HT1080 (cell line): ENCODE measurements around the gene COMMD10. TPM values are rescaled to one million over a fixed set of nuclear protein-coding genes. Genes with fewer than 3 reads are reported as not detected.
"Not testable (repeated sequence)": the region's sequence is repeated elsewhere in the genome, so short reads cannot be mapped to it uniquely, and the experiment has no call there.

Experiments used
- DNase-seq: peaks from one replicate; pipeline ENCODE4 v3.0.0-alpha.2; 2015; ENCODE audit warnings: low read depth
- polyA plus RNA-seq, 2 experiments: library from polyadenylated mRNA; depleted of rRNA; stranded (reverse); fragments of >200 nt; gene quantifications; 2 replicates each; pipeline ENCODE4 v1.2.3, GENCODE V29; 2015
- total RNA-seq: library from RNA; depleted of rRNA; stranded (reverse); fragments of >200 nt; shearing (Covaris generic); gene quantifications from 2 replicates; pipeline ENCODE4 v1.2.3, GENCODE V29; 2014; rRNA removed

Gene COMMD10
- 31.9 and 33.4 TPM in 2 replicates for total RNA-seq
- 28.1 and 31.2 TPM in 2 replicates for polyA plus RNA-seq (2015; cell fraction: cytosol; rRNA removed)
- polyA plus RNA-seq (2015; cell fraction: nucleus; rRNA removed), result 25.1 and 25.2 TPM in 2 replicates

- peak; percentile 78 for DNase-seq
Measured at GRCh38 chr5:116084871-116085715, at the start of gene COMMD10. TSS of gene COMMD10 (plus strand) at chr5:116085025.

- peak; percentile 46 for DNase-seq
Measured at GRCh38 chr5:116035123-116035522, 49.7 kb upstream of the COMMD10 start.

GRCh38 chr5:116037236-116037822, 47.5 kb upstream of the COMMD10 start:
- no peak for DNase-seq

DNA sequence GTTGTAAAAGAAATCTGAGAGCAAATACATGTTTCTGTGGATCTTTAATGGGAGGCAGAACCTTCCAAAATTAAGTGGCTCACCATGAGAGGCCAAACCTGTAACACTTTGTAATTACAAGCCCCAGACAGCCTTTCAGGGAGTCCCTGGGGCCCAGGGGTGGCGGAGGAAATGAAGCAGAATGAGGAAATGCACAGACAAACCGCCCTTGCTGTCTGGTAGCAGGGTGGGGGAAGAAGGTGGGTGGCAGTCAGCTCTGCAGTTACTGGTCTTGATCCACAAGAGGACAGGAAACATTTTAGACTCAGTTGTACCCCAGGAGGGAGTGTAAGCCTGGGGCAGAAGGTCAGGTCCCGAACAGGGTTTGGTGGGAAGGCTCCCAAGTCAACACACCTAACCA, 46.0 kb upstream of the COMMD10 start:
- DNase-seq, result no peak

- DNase-seq, result no peak
Measured at GRCh38 chr5:116042375-116042774, 42.5 kb upstream of the COMMD10 start.

DNA sequence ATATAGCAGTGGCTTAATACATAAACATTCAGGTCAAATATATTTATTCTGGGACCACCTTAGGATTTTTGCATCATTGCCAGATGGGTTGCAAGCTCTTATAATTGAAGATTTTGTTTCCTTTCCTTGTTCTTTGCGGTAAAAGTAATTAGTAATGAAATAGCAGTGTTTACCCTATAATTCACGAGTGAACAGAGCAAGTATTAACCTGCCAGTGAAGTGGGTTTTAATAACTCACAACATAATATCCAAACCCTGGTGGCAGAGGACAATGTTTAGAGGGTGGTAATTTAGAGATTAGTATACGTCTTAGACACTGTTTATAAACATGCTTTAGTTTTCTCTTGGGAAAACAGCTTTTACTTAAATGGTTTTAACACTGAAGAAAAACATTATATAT, 40.8 kb upstream of the COMMD10 start:
- DNase-seq, result no peak

- no peak for DNase-seq
Measured at GRCh38 chr5:116045821-116046220, 39.0 kb upstream of the COMMD10 start.

DNA sequence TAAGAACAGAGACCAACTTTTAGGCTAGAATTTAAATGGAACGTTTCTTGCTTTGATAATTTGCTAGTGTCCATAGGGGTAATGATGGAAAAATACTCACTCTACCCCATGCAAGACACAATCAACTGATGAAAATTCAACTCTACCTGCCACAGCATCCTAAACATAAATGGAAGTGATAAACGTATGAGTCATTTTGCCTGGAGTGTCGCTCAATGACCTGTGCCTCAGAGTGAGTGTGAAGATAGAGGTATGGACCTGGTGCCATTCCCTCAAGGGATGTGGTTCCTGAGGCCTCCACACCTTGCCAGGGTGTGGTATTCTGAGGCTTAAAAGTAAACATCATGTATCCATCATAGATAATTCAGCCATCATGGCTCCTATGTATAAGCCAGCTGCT, 38.6 kb upstream of the COMMD10 start:
- DNase-seq, result no peak

DNA sequence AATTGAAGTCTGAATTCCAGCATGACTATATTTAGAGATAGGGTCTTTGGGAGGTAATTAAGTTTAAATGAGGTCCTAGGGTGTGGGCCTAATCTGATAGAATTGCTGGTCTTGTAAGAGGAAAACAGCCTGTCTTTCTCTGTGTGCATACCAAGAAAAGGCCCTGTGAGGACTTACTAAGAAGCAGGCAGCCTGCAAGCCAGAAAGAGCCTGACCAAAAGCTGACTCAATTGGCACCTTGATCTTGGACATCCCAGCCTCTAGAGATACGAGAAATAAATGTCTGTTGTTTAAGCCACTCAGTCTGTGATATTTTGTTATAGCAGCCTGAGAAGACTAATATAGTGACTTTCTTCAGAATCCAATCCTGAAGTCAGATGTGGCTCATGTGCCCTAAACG, 38.0 kb upstream of the COMMD10 start:
- DNase-seq, result no peak

GRCh38 chr5:116058346-116058936, 26.4 kb upstream of the COMMD10 start:
- no peak for DNase-seq

GRCh38 chr5:116062352-116062751, 22.5 kb upstream of the COMMD10 start:
- DNase-seq, result no peak

GRCh38 chr5:116063950-116064349, 20.9 kb upstream of the COMMD10 start:
- DNase-seq, result peak; percentile 59

GRCh38 chr5:116068028-116068632, 16.7 kb upstream of the COMMD10 start:
- DNase-seq, result peak; percentile 36

- DNase-seq, result no peak
Measured at GRCh38 chr5:116071211-116071610, 13.6 kb upstream of the COMMD10 start.

- peak; percentile 36 for DNase-seq
Measured at GRCh38 chr5:116075191-116075831, 9.5 kb upstream of the COMMD10 start.

DNA sequence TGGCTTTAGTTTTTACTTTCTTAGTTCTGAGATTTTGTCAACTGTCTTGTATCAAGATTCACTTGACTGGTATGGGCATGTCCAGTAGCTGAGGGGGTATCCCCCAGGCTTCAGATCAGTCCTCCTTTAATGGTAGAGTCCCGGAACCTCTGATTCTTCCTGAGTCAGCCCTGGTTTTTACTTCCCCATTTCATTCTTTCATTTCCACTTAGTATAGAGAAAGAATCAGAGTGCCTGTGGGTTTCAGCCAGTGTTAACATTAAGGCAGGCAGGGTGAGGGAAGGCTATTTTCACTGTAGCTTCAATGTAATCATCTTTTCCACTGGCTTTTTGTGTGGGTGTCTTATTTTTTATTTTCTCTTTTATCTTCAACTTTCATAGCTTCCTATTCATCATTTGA, 8.3 kb upstream of the COMMD10 start:
- no peak for DNase-seq

GRCh38 chr5:116078199-116078598, 6.6 kb upstream of the COMMD10 start:
- DNase-seq, result no peak

GRCh38 chr5:116084287-116084691, 536 bp upstream of the COMMD10 start:
- DNase-seq, result peak; percentile 38

- DNase-seq, result not testable (repeated sequence)
Measured at GRCh38 chr5:116086309-116086708, 1.5 kb downstream of the COMMD10 start.

DNA sequence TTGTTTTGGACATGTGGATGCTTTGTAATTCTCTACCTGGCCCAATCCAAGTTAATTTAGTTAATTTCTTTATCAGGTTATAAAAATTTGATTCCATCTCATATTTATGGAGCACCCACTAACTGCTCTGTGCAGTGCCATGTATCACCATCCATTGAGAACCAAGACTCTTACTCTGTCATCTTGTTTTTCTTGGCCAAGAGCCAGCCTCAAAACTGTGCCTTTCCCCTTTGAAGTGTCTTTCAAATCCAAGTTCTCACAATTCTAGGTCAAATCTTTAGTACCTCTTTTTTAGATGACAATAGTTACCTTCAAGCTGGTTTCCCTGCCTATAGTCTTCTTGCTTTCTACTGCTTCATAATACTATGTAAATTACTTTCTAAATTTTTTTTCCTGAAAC, 3.2 kb downstream of the COMMD10 start:
- no peak for DNase-seq

DNA sequence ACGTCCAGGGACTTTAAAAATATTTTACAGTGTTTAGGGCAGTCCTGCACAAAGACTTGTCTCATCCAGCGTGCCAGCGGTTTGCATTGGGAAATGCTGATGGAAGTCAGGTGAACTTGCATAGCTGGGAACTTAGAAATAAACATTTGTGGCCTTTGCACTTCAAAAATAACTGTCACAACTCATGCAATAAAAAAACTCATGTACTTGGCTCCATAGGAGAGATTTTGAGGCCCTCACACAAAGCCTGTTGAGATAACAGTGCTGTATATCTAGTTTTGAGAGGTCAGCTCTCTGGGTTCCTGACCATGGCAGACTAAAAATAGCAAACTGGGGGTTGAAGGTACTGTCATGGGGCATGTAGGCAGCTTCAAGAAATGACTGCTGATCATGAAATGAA, 5.5 kb downstream of the COMMD10 start:
- DNase-seq, result no peak
